ENCODE data around the gene A3GALT2.

The A3GALT2 gene

DNA sequence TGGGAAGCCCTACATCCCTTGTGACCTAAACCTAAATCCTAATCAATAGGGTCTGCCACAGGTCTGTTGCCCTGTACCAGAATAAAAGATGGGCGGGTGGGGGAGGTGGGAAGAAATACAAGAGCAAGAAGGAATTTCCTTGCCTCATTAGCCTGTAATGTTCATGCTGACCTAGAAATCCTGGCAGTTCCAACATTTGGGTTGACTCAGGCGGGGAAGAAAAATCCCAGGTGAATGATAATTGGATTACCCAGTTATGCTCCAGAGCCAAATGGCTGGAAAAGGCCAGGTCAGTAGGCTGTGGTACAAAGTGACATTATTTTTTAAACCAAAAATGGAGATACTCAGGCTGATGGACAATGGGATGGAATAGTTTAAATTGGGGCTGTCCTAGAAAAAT is 27.3 kb upstream of the A3GALT2 start:
- peak; percentile 47 for DNase-seq (ENCODE audit: low read depth)
- peak overlapping the region; percentile 79 for H3K4me3 ChIP-seq (ENCODE audit: control insufficient read depth, low read depth, low read length)
- TF ChIP-seq CTCF (conservative IDR thresholded peaks at IDR 0.05; ENCODE audit: control insufficient read depth, insufficient read depth, low read depth, low read length) = no peak

DNA sequence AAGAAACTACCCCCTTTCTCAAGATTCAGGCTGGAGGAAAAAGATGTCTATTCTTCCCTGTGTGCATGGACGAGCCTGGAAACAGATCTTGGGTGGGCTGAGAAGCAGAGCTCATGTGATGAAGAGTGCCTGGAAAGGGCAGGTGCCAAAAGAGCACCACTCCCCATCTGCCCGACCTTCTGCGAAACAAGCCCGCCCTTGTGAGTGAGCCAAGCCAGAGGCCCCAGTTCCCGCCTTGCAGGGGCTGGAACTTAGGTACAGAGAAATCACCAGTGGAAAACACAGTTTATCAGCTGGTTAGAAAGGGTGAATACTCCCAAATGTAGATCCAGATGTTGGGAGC is 26.7 kb upstream of the A3GALT2 start:
- peak overlapping the region; percentile 79 for H3K4me3 ChIP-seq (ENCODE audit: control insufficient read depth, low read depth, low read length)
- peak; percentile 68 for DNase-seq (ENCODE audit: low read depth)
- no peak for TF ChIP-seq CTCF (conservative IDR thresholded peaks at IDR 0.05; ENCODE audit: control insufficient read depth, insufficient read depth, low read depth, low read length)

GRCh38 chr1:33346927-33347649 is 26.2 kb upstream of the A3GALT2 start:
- TF ChIP-seq CTCF (conservative IDR thresholded peaks at IDR 0.05; ENCODE audit: control insufficient read depth, insufficient read depth, low read depth, low read length) = no peak
- H3K4me3 ChIP-seq (ENCODE audit: control insufficient read depth, low read depth, low read length) = peak overlapping the region; percentile 79
- DNase-seq (ENCODE audit: low read depth) = peak; percentile 96

DNA sequence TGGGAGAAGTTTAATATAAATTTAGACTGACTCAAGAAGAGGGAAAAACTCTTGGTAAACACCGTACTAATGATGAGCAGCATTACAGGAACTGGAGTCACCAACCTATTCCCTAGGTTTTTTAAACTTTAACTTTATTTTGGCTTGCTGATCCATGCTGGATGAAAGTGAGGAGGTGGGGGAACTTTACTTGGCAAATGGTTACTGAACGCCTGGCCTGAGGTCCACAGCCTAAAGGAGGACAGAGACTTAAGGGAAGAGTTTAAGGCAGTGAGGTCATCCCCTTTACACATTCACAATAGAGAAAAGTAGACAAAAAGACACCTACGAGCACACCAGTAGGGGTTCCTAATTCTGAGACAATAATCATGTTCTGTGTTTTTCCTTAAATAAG is 25.6 kb upstream of the A3GALT2 start:
- no peak for DNase-seq (ENCODE audit: low read depth)
- no peak for TF ChIP-seq CTCF (conservative IDR thresholded peaks at IDR 0.05; ENCODE audit: control insufficient read depth, insufficient read depth, low read depth, low read length)
- peak overlapping the region; percentile 79 for H3K4me3 ChIP-seq (ENCODE audit: control insufficient read depth, low read depth, low read length)

- TF ChIP-seq CTCF (conservative IDR thresholded peaks at IDR 0.05; ENCODE audit: control insufficient read depth, insufficient read depth, low read depth, low read length) = no peak
- DNase-seq (ENCODE audit: low read depth) = no peak
- no peak overlapping the region for H3K4me3 ChIP-seq (ENCODE audit: control insufficient read depth, low read depth, low read length)
These were observed 24.1 kb upstream of the A3GALT2 start for GRCh38 chr1:33344896-33345560.

GRCh38 chr1:33343539-33343938 is 22.6 kb upstream of the A3GALT2 start:
- no peak for TF ChIP-seq CTCF (conservative IDR thresholded peaks at IDR 0.05; ENCODE audit: control insufficient read depth, insufficient read depth, low read depth, low read length)
- H3K4me3 ChIP-seq (ENCODE audit: control insufficient read depth, low read depth, low read length) = no peak overlapping the region
- DNase-seq (ENCODE audit: low read depth) = peak; percentile 53

Data from fibroblast of mammary gland (primary cell).